ENCODE measurements around the gene TRMT1L. TPM values are rescaled to one million over a fixed set of nuclear protein-coding genes. Genes with fewer than 3 reads are reported as not detected.

Gene TRMT1L, protein sequence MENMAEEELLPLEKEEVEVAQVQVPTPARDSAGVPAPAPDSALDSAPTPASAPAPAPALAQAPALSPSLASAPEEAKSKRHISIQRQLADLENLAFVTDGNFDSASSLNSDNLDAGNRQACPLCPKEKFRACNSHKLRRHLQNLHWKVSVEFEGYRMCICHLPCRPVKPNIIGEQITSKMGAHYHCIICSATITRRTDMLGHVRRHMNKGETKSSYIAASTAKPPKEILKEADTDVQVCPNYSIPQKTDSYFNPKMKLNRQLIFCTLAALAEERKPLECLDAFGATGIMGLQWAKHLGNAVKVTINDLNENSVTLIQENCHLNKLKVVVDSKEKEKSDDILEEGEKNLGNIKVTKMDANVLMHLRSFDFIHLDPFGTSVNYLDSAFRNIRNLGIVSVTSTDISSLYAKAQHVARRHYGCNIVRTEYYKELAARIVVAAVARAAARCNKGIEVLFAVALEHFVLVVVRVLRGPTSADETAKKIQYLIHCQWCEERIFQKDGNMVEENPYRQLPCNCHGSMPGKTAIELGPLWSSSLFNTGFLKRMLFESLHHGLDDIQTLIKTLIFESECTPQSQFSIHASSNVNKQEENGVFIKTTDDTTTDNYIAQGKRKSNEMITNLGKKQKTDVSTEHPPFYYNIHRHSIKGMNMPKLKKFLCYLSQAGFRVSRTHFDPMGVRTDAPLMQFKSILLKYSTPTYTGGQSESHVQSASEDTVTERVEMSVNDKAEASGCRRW
- total RNA-seq (2022; extraction: Qiagen RNA extraction) = 9.8 to 16.4 TPM (median 14.1 TPM) in 5 replicates

DNA sequence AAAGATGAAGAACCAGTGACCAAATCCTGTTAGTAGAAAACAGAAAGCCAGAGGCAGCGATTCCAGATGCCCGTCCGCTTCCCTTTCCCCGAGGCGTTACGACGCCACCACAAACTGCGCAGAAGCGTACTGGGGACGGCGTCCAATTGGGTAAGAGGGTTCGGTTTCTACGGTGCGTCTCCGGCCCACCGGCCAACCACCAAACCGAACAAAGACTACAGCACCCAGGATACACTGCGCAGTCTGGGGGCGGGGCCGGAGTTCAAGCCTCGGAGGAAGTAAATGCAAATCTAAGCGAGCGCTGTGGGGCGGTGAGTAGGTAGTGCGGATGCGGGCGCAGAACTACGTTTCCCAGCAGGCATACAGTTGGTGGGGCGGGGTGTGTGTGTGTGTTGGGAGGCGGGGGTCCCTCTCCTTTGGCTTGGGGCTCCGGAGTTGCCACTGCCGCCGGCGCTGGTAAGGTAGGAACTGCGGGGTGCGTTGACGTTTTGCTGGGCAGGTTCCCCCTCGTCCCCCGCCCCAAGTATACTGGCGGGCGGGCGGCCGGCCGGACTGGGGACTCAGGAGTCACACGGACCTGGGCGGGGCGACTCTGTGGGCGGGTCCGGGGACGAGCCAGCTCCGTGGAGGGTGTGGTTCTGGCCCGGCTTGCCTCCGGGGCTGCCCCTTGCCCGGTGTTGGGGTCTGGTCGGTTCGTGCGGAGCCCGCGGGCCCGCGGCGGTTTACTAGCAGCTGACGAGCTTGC lies at the start of gene TRMT1L, which contains the start of gene SWT1:
TSS of gene TRMT1L (minus strand) at position 100 of the 745 bp plus-strand sequence. CDS start 241 bp downstream, outside the sequence.
TSS of gene SWT1 (plus strand) at position 314 of the 745 bp plus-strand sequence. CDS start 3,675 bp downstream, outside the sequence.

Other genes starting within 250 kb of the TRMT1L start
- 0.81 to 1.2 TPM (median 0.85 TPM) in 5 replicates for gene NIBAN1, start 182.4 kb downstream of the TRMT1L start, total RNA-seq (2022; extraction: Qiagen RNA extraction)
- 15.1 to 24.1 TPM (median 17.2 TPM) in 5 replicates for gene RNF2, start 111.4 kb downstream of the TRMT1L start, total RNA-seq (2022; extraction: Qiagen RNA extraction)
- 0.89 to 2.2 TPM (median 1.4 TPM) in 5 replicates for gene SWT1, start 214 bp upstream of the TRMT1L start, total RNA-seq (2022; extraction: Qiagen RNA extraction)
- gene IVNS1ABP, start 160.3 kb upstream of the TRMT1L start, total RNA-seq (2022; extraction: Qiagen RNA extraction) = 23.1 to 29.6 TPM (median 27.1 TPM) in 5 replicates